Liver (tissue), 9 donors: ENCODE results near the gene FAAH2. TPM values are rescaled to one million over a fixed set of nuclear protein-coding genes. Genes with fewer than 3 reads are reported as not detected.

Experiments
- DNase-seq: peaks from one replicate; pipeline ENCODE4 v3.0.0-alpha.2; 2017; ENCODE audit warnings: low spot score
- H3K27ac ChIP-seq, 2 donors: one replicate each; pipeline ENCODE4 v1.7.0; 2013; ENCODE audit warnings: inconsistent platforms in 2 of 2, low read length in 2 of 2, control low read depth in 1 of 2, low read depth in 1 of 2, mild to moderate bottlenecking in 1 of 2
- H3K27me3 ChIP-seq, 4 donors: one replicate each; pipeline versions ENCODE4 v1.6.1 to v1.7.0; 2013; ENCODE audit warnings: low read length in 3 of 4, inconsistent platforms in 1 of 4, mild to moderate bottlenecking in 1 of 4, moderate library complexity in 1 of 4; ENCODE audit not compliant: control insufficient read depth in 4 of 4, insufficient read depth in 4 of 4
- H3K36me3 ChIP-seq, 4 donors: one replicate each; pipeline versions ENCODE4 v1.6.1 to v1.7.0; 2013; ENCODE audit warnings: low read length in 3 of 4, mild to moderate bottlenecking in 3 of 4, low read depth in 1 of 4, moderate library complexity in 1 of 4; ENCODE audit not compliant: control insufficient read depth in 4 of 4, insufficient read depth in 3 of 4
- H3K4me1 ChIP-seq, 4 donors: one replicate each; pipeline versions ENCODE4 v1.6.1 to v1.7.0; 2013; ENCODE audit warnings: low read length in 3 of 4, mild to moderate bottlenecking in 3 of 4, moderate library complexity in 1 of 4; ENCODE audit not compliant: control insufficient read depth in 4 of 4, insufficient read depth in 4 of 4
- H3K4me3 ChIP-seq, 3 donors: one replicate each; pipeline versions ENCODE4 v1.6.1 to v1.7.0; 2013; ENCODE audit warnings: low read length in 3 of 3, control low read depth in 1 of 3, low read depth in 1 of 3, mild to moderate bottlenecking in 1 of 3
- H3K9ac ChIP-seq, 2 donors: one replicate each; pipeline ENCODE4 v1.7.0; 2013; ENCODE audit warnings: low read length in 2 of 2, mild to moderate bottlenecking in 2 of 2, moderate library complexity in 2 of 2, control low read depth in 1 of 2, low read depth in 1 of 2
- H3K9me3 ChIP-seq, 4 donors: one replicate each; pipeline versions ENCODE4 v1.6.1 to v1.7.0; 2013; ENCODE audit warnings: low read length in 3 of 4; ENCODE audit not compliant: control insufficient read depth in 4 of 4
- ATF3 ChIP-seq: IDR thresholded peaks from 2 replicates; pipeline ENCODE4 v1.6.1; 2016; ENCODE audit warnings: antibody characterized with exemption
- CTCF ChIP-seq: fragments of 150-350 bp; IDR thresholded peaks from 2 replicates; pipeline ENCODE4 v1.5.1; 2017; ENCODE audit warnings: improper control_type of control experiment, low read depth, low read length; ENCODE audit not compliant: missing input control
- EGR1 ChIP-seq, 2 donors: IDR thresholded peaks; 2 replicates each; pipeline ENCODE4 v1.6.1; 2016 to 2018; ENCODE audit warnings: antibody characterized with exemption in 2 of 2, low read depth in 2 of 2
- FOXA1 ChIP-seq: IDR thresholded peaks from 2 replicates; pipeline ENCODE4 v1.6.1; 2016; ENCODE audit warnings: antibody characterized with exemption
- FOXA2 ChIP-seq: IDR thresholded peaks from 2 replicates; pipeline ENCODE4 v1.6.1; 2016; ENCODE audit warnings: antibody characterized with exemption
- GABPA ChIP-seq, 2 donors: IDR thresholded peaks in 1 of 2; conservative IDR thresholded peaks in 1 of 2; 2 replicates each; pipeline ENCODE4 v1.6.1; 2016; ENCODE audit warnings: antibody characterized with exemption in 2 of 2, mild to moderate bottlenecking in 1 of 2, moderate library complexity in 1 of 2
- HNF4A ChIP-seq, 2 donors: conservative IDR thresholded peaks; 2 replicates each; pipeline ENCODE4 v1.6.1; 2016; ENCODE audit warnings: antibody characterized with exemption in 2 of 2, mild to moderate bottlenecking in 2 of 2
- HNF4G ChIP-seq: IDR thresholded peaks from 2 replicates; pipeline ENCODE4 v1.6.1; 2016; ENCODE audit warnings: antibody characterized with exemption
- JUND ChIP-seq, 2 donors: IDR thresholded peaks; 2 replicates each; pipeline ENCODE4 v1.6.1; 2016; ENCODE audit warnings: antibody characterized with exemption in 2 of 2
- MAX ChIP-seq: IDR thresholded peaks from 2 replicates; pipeline ENCODE4 v1.6.1; 2016; ENCODE audit warnings: antibody characterized with exemption
- NR2F2 ChIP-seq: IDR thresholded peaks from 2 replicates; pipeline ENCODE4 v1.6.1; 2016; ENCODE audit warnings: antibody characterized with exemption
- RAD21 ChIP-seq, 2 donors: IDR thresholded peaks; 2 replicates each; pipeline ENCODE4 v1.6.1; 2016; ENCODE audit warnings: antibody characterized with exemption in 2 of 2, mild to moderate bottlenecking in 2 of 2
- REST ChIP-seq: IDR thresholded peaks from 2 replicates; pipeline ENCODE4 v1.6.1; 2016; ENCODE audit warnings: antibody characterized with exemption, mild to moderate bottlenecking
- RXRA ChIP-seq, 2 donors: IDR thresholded peaks; 2 replicates each; pipeline ENCODE4 v1.6.1; 2017 to 2018; ENCODE audit warnings: antibody characterized with exemption in 2 of 2, mild to moderate bottlenecking in 1 of 2
- SP1 ChIP-seq: IDR thresholded peaks from 2 replicates; pipeline ENCODE4 v1.6.1; 2018; ENCODE audit warnings: antibody characterized with exemption, mild to moderate bottlenecking
- TAF1 ChIP-seq: conservative IDR thresholded peaks from 2 replicates; pipeline ENCODE4 v1.6.1; 2016; ENCODE audit warnings: antibody characterized with exemption, mild to moderate bottlenecking
- YY1 ChIP-seq: IDR thresholded peaks from 2 replicates; pipeline ENCODE4 v1.6.1; 2016; ENCODE audit warnings: antibody characterized with exemption, mild to moderate bottlenecking
- ZBTB33 ChIP-seq: IDR thresholded peaks from 2 replicates; pipeline ENCODE4 v1.6.1; 2016; ENCODE audit warnings: antibody characterized with exemption
- WGBS: extraction: QIAGEN DNeasy Blood & Tissue Kit; methylation state at CpG from one replicate; pipeline ENCODE4 v1.1.7; 2013; 5-methylcytosine and 5-hydroxymethylcytosine counted together
- polyA plus RNA-seq, 2 donors: library from polyadenylated mRNA; stranded (reverse) in 1 of 2; unstranded in 1 of 2; fragments of 200-250 nt in 1 of 2; fragments of >200 nt in 1 of 2; fragmentation: Nextera tagmentation in 1 of 2; extraction: Ambion mirVana in 1 of 2; gene quantifications; one replicate each; pipeline versions ENCODE4 v1.2.1 to v1.2.3, GENCODE V29; 2013 to 2015
- total RNA-seq, 2 donors: library from RNA; depleted of rRNA; stranded (reverse); fragments of >200 nt; gene quantifications; one replicate each; pipeline ENCODE4 v1.2.3, GENCODE V29; 2014
- donor health status: healthy.
- donor health status: healthy.
- donor health status: healthy.
- donor health status: healthy.
- donor health status: healthy.

Gene FAAH2
- total and polyA plus RNA-seq, 4 donors, result 3.6 to 13.9 (median 5.8) TPM

- no peak for TF ChIP-seq HNF4G
- TF ChIP-seq HNF4A (conservative IDR thresholded peaks at IDR 0.05), result no peak
These were observed 136.3 kb downstream of the FAAH2 start for GRCh38 chrX:57422790-57423189.

GRCh38 chrX:57445076-57445475, 158.6 kb downstream of the FAAH2 start:
- Histone ChIP-seq H3K4me1 (no peaks in the 10 kb centered on the region), H3K27ac (no peak overlapping the region), H3K4me3 (no peak overlapping the region), H3K27me3 (no peaks in the 10 kb centered on the region), H3K36me3 (no peaks in the 10 kb centered on the region), H3K9me3 (no peaks in the 10 kb centered on the region), H3K9ac (no peak overlapping the region)
- no peak for TF ChIP-seq NR2F2
- no peak for TF ChIP-seq EGR1 (IDR thresholded peaks at IDR 0.05; ENCODE audit: low read depth in 2 of 2)
- no peak for TF ChIP-seq REST
- no peak for TF ChIP-seq FOXA1
- TF ChIP-seq RXRA (IDR thresholded peaks at IDR 0.05), result no peak
- no peak for TF ChIP-seq JUND (IDR thresholded peaks at IDR 0.05)
- TF ChIP-seq GABPA (IDR thresholded peaks at IDR 0.05 in 1 of 2, conservative IDR thresholded peaks at IDR 0.05 in 1 of 2), result no peak
- no peak for TF ChIP-seq YY1
- no peak for TF ChIP-seq MAX
- no peak for TF ChIP-seq RAD21 (IDR thresholded peaks at IDR 0.05)
- TF ChIP-seq FOXA2, result no peak
- no peak for TF ChIP-seq TAF1
- no peak for TF ChIP-seq ZBTB33
- TF ChIP-seq ATF3, result no peak
- TF ChIP-seq HNF4A (conservative IDR thresholded peaks at IDR 0.05), result no peak
- no peak for TF ChIP-seq HNF4G
- TF ChIP-seq SP1, result no peak
- no peak for TF ChIP-seq CTCF
- WGBS, result 72% methylated on average over 5 of the region's 5 CpGs
- DNase-seq, result no peak

More at GRCh38 chrX:57422790-57423189, 136.3 kb downstream of the FAAH2 start:
- no peak for DNase-seq
- Histone ChIP-seq H3K9ac (no peak overlapping the region), H3K27me3 (no peaks in the 10 kb centered on the region), H3K4me1 (no peaks in the 10 kb centered on the region), H3K9me3 (no peaks in the 10 kb centered on the region), H3K4me3 (no peak overlapping the region), H3K36me3 (no peaks in the 10 kb centered on the region), H3K27ac (no peak overlapping the region)
- WGBS, result 91% methylated on average over 2 of the region's 2 CpGs
